CD4-positive, alpha-beta memory T cell (primary cell): ENCODE results near the gene C17orf113. TPM values are rescaled to one million over a fixed set of nuclear protein-coding genes. Genes with fewer than 3 reads are reported as not detected.

Experiments
- CTCF ChIA-PET: fragments of 350-600 bp; sonication (Branson Sonifier 250); formaldehyde crosslinking; loops from one replicate; lab custom pipeline; 2021; ENCODE audit warnings: inconsistent platforms; ENCODE audit not compliant: partially characterized antibody; lab: Charles Lee
- POLR2A ChIA-PET: fragments of 350-600 bp; sonication (Branson Sonifier 250); formaldehyde crosslinking; loops from one replicate; lab custom pipeline; 2021; ENCODE audit not compliant: partially characterized antibody; lab: Charles Lee
- DNase-seq, 5 donors: peaks; one replicate each; pipeline versions ENCODE4 v3.0.0 to v3.0.0-alpha.2; 2020 to 2022; ENCODE audit warnings: mixed read lengths in 1 of 5
- H3K27ac ChIP-seq: one replicate; pipeline ENCODE4 v1.7.0; 2013; ENCODE audit warnings: low read depth, low read length
- H3K27me3 ChIP-seq: 2 replicates; pipeline ENCODE4 v1.7.0; 2013; ENCODE audit warnings: mild to moderate bottlenecking, low read length, moderate library complexity; ENCODE audit not compliant: insufficient read depth
- H3K36me3 ChIP-seq: 2 replicates; pipeline ENCODE4 v1.7.0; 2013; ENCODE audit warnings: mild to moderate bottlenecking, low read length, moderate library complexity; ENCODE audit not compliant: insufficient read depth
- H3K4me1 ChIP-seq: 2 replicates; pipeline ENCODE4 v1.7.0; 2013; ENCODE audit warnings: mild to moderate bottlenecking, low read length, moderate library complexity; ENCODE audit not compliant: insufficient read depth
- H3K4me3 ChIP-seq, 2 donors: one replicate each; pipeline ENCODE4 v1.7.0; 2013; ENCODE audit warnings: low read length in 2 of 2, mild to moderate bottlenecking in 1 of 2
- H3K9me3 ChIP-seq, 2 donors: one replicate each; pipeline ENCODE4 v1.7.0; 2013; ENCODE audit warnings: low read length in 2 of 2, control low read depth in 1 of 2; ENCODE audit not compliant: control insufficient read depth in 1 of 2
- H3K27ac Mint-ChIP-seq, 7 donors: one replicate each; pipeline ENCODE4 v1.8.0; 2020 to 2021; ENCODE audit warnings: mixed read lengths in 7 of 7, mild to moderate bottlenecking in 6 of 7, inconsistent platforms in 3 of 7, moderate library complexity in 3 of 7
- H3K27me3 Mint-ChIP-seq, 2 donors: one replicate each; pipeline ENCODE4 v1.8.0; 2020 to 2021; ENCODE audit warnings: mixed read lengths in 2 of 2
- H3K36me3 Mint-ChIP-seq, 2 donors: one replicate each; pipeline ENCODE4 v1.8.0; 2020 to 2021; ENCODE audit warnings: mixed read lengths in 2 of 2, inconsistent platforms in 1 of 2, mild to moderate bottlenecking in 1 of 2
- H3K4me1 Mint-ChIP-seq, 4 donors: one replicate each; pipeline ENCODE4 v1.8.0; 2020 to 2021; ENCODE audit warnings: mixed read lengths in 4 of 4, mild to moderate bottlenecking in 1 of 4
- H3K4me3 Mint-ChIP-seq, 8 donors: one replicate each; pipeline ENCODE4 v1.8.0; 2020 to 2021; ENCODE audit warnings: mixed read lengths in 8 of 8, mild to moderate bottlenecking in 7 of 8, moderate library complexity in 6 of 8, inconsistent platforms in 3 of 8
- H3K9me3 Mint-ChIP-seq, 8 donors: one replicate each; pipeline ENCODE4 v1.8.0; 2020 to 2021; ENCODE audit warnings: mixed read lengths in 8 of 8, mild to moderate bottlenecking in 5 of 8, inconsistent platforms in 3 of 8, moderate library complexity in 1 of 8
- intact Hi-C: fragments of 100-400 bp; cut with micrococcal nuclease; formaldehyde crosslinking; loops from one replicate; pipeline ENCODE4 v1.15.1; 2023
- polyA plus RNA-seq, 2 donors: library from polyadenylated mRNA; unstranded; fragments of 300-500 nt; fragmentation: Illumina TruSeq; gene quantifications; one replicate each; pipeline ENCODE4 v1.2.3, GENCODE V29; 2021
- total RNA-seq, 2 experiments: library from RNA; stranded (reverse); gene quantifications; one replicate each; pipeline ENCODE4 v1.2.3, GENCODE V29; 2021

Gene C17orf113
- total and polyA plus RNA-seq, 4 experiments from 2014 or later = 0.39 to 0.97 (median 0.64) TPM

- H3K9me3 ChIP-seq = no peaks in the 10 kb centered on the region
- peaks cover 15 to 39% of the 10 kb centered on the region in 2 donors for H3K27me3 Mint-ChIP-seq
- no peaks in the 10 kb centered on the region for H3K27me3 ChIP-seq
- H3K27ac Mint-ChIP-seq = no peak overlapping the region
- DNase-seq = no peak
- H3K27ac ChIP-seq = no peak overlapping the region
- no peak overlapping the region for H3K4me3 ChIP-seq
- peaks cover 6% of the 10 kb centered on the region for H3K4me1 ChIP-seq
- no peaks in the 10 kb centered on the region for H3K36me3 Mint-ChIP-seq
- POLR2A ChIA-PET = no interaction called here
- H3K4me1 Mint-ChIP-seq = peaks cover 5 to 10% (median 7%) of the 10 kb centered on the region in 4 donors
- intact Hi-C loops = no loop called here
- H3K36me3 ChIP-seq = no peaks in the 10 kb centered on the region
- peak overlapping the region in 2 of 8 donors; percentile 13 to 86 for H3K4me3 Mint-ChIP-seq
- peaks cover 0 to under 1% (median 0%) of the 10 kb centered on the region in 8 donors for H3K9me3 Mint-ChIP-seq
- CTCF ChIA-PET = interaction anchor here (1.3 kb wide), 1 partner anchor 27 kb away, joined by 6 read pairs; no protein-coding TSS in a partner anchor
These were observed 2.0 kb upstream of the C17orf113 start for GRCh38 chr17:42052346-42052877.

- peak overlapping the region in 6 of 8 donors; percentile 2 to 86 (median 86) for H3K4me3 Mint-ChIP-seq
- H3K27me3 Mint-ChIP-seq = peaks cover 14 to 39% of the 10 kb centered on the region in 2 donors
- no peak overlapping the region for H3K4me3 ChIP-seq
- peaks cover 0 to 2% (median 0%) of the 10 kb centered on the region in 8 donors for H3K9me3 Mint-ChIP-seq
- no peaks in the 10 kb centered on the region for H3K27me3 ChIP-seq
- no peak overlapping the region for H3K27ac Mint-ChIP-seq
- H3K36me3 Mint-ChIP-seq = no peaks in the 10 kb centered on the region
- H3K9me3 ChIP-seq = no peaks in the 10 kb centered on the region
- no peak overlapping the region for H3K27ac ChIP-seq
- intact Hi-C loops = no loop called here
- no peaks in the 10 kb centered on the region for H3K36me3 ChIP-seq
- ChIA-PET CTCF (interaction anchor here (1.0 to 1.3 kb wide), 4 partner anchors 14 to 89 kb away, joined by 3 to 6 read pairs (median 5); no protein-coding TSS in a partner anchor), POLR2A (interaction anchor here (1.5 kb wide), 1 partner anchor 86 kb away, joined by 5 read pairs; no protein-coding TSS in a partner anchor)
- H3K4me1 ChIP-seq = peaks cover 6% of the 10 kb centered on the region
- peaks cover 5 to 10% (median 7%) of the 10 kb centered on the region in 4 donors for H3K4me1 Mint-ChIP-seq
- no peak for DNase-seq
These were observed 1.2 kb upstream of the C17orf113 start for GRCh38 chr17:42051645-42052044.

GRCh38 chr17:42051013-42051400 is 606 bp upstream of the C17orf113 start:
- H3K4me3 ChIP-seq = peak overlapping the region in 1 of 2 donors; percentile 27
- no peak overlapping the region for H3K27ac ChIP-seq
- peaks cover 6% of the 10 kb centered on the region for H3K4me1 ChIP-seq
- H3K36me3 Mint-ChIP-seq = no peaks in the 10 kb centered on the region
- peaks cover 0 to 2% (median 0%) of the 10 kb centered on the region in 8 donors for H3K9me3 Mint-ChIP-seq
- H3K27me3 ChIP-seq = no peaks in the 10 kb centered on the region
- CTCF ChIA-PET = interaction anchor here (1.0 to 1.3 kb wide), 4 partner anchors 14 to 88 kb away, joined by 3 to 6 read pairs (median 5); no protein-coding TSS in a partner anchor
- H3K9me3 ChIP-seq = no peaks in the 10 kb centered on the region
- H3K4me1 Mint-ChIP-seq = peaks cover 5 to 10% (median 7%) of the 10 kb centered on the region in 4 donors
- peak overlapping the region; percentile 80 to 88 (median 86) for H3K4me3 Mint-ChIP-seq
- peaks cover 13 to 39% of the 10 kb centered on the region in 2 donors for H3K27me3 Mint-ChIP-seq
- H3K27ac Mint-ChIP-seq = peak overlapping the region in 5 of 7 donors; percentile 4 to 83 (median 50)
- H3K36me3 ChIP-seq = no peaks in the 10 kb centered on the region
- POLR2A ChIA-PET = interaction anchor here (1.5 kb wide), 1 partner anchor 85 kb away, joined by 5 read pairs; no protein-coding TSS in a partner anchor
- no peak for DNase-seq
- intact Hi-C loops = no loop called here

DNA sequence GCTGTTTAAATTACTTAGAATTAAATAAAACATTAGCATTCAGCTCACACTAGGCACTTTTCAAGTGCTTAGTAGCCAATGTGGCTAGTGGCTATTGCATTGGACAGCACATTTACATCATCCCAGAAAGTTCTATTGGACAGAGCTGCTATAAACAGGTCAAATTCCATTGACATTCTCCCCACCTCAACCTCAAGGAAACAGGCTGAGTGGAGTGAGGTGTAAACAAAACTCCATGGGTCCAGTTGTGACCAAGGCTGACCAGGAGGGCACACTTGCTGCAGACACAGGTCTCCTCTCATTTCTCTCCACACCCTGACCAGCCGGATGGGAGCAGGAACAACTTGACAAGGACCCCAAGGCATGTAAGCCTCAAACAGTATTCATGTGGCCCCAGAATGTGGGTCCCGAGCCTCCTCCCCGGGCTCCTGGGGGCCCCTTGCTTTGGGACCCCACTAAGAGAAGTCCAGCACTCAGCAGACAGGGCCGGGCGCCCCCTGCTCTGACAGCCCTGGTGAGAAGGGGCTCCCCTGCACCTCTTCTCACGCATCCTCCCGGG is 488 bp downstream of the C17orf113 start:
- peaks cover 0 to 2% (median 0%) of the 10 kb centered on the region in 8 donors for H3K9me3 Mint-ChIP-seq
- H3K27ac Mint-ChIP-seq = peak overlapping the region in 6 of 7 donors; percentile 55 to 82 (median 66)
- Histone ChIP-seq H3K4me3 (no peak overlapping the region), H3K4me1 (peaks cover 6% of the 10 kb centered on the region), H3K27me3 (no peaks in the 10 kb centered on the region), H3K9me3 (no peaks in the 10 kb centered on the region), H3K27ac (no peak overlapping the region), H3K36me3 (no peaks in the 10 kb centered on the region)
- intact Hi-C loops = no loop called here
- peaks cover 5 to 10% (median 7%) of the 10 kb centered on the region in 4 donors for H3K4me1 Mint-ChIP-seq
- peak overlapping the region; percentile 78 to 85 (median 82) for H3K4me3 Mint-ChIP-seq
- ChIA-PET POLR2A (no interaction called here), CTCF (interaction anchor here (0.9 to 3.2 kb wide), 6 partner anchors 9 to 31 kb away, joined by 3 to 12 read pairs (median 3); no protein-coding TSS in a partner anchor)
- H3K36me3 Mint-ChIP-seq = no peaks in the 10 kb centered on the region
- H3K27me3 Mint-ChIP-seq = peaks cover 12 to 31% of the 10 kb centered on the region in 2 donors
- DNase-seq = no peak

- H3K27ac ChIP-seq = no peak overlapping the region
- H3K4me3 ChIP-seq = no peak overlapping the region
- H3K4me1 ChIP-seq = peaks cover 6% of the 10 kb centered on the region
- H3K4me3 Mint-ChIP-seq = no peak overlapping the region
- H3K4me1 Mint-ChIP-seq = peaks cover 5 to 10% (median 7%) of the 10 kb centered on the region in 4 donors
- no peaks in the 10 kb centered on the region for H3K36me3 ChIP-seq
- no peaks in the 10 kb centered on the region for H3K27me3 ChIP-seq
- no peak for DNase-seq
- peaks cover 0 to 19% of the 10 kb centered on the region in 2 donors for H3K27me3 Mint-ChIP-seq
- peaks cover 0 to 2% (median 0%) of the 10 kb centered on the region in 8 donors for H3K9me3 Mint-ChIP-seq
- no peaks in the 10 kb centered on the region for H3K9me3 ChIP-seq
- H3K27ac Mint-ChIP-seq = no peak overlapping the region
- no peaks in the 10 kb centered on the region for H3K36me3 Mint-ChIP-seq
- ChIA-PET CTCF (interaction anchor here (3.2 kb wide), 1 partner anchor 19 kb away, joined by 12 read pairs; no protein-coding TSS in a partner anchor), POLR2A (no interaction called here)
- intact Hi-C loops = no loop called here
These were observed 3.1 kb downstream of the C17orf113 start for GRCh38 chr17:42047343-42047742.

GRCh38 chr17:42045719-42046118 is 4.7 kb downstream of the C17orf113 start:
- intact Hi-C loops = no loop called here
- Mint-ChIP-seq H3K4me3 (no peak overlapping the region), H3K36me3 (no peaks in the 10 kb centered on the region), H3K27me3 (peaks cover 2 to 7% of the 10 kb centered on the region in 2 donors), H3K27ac (peak overlapping the region in 1 of 7 donors; percentile 9), H3K9me3 (peaks cover 0 to 2% (median 0%) of the 10 kb centered on the region in 8 donors), H3K4me1 (peaks cover 1 to 3% (median 2%) of the 10 kb centered on the region in 4 donors)
- no peaks in the 10 kb centered on the region for H3K27me3 ChIP-seq
- ChIA-PET CTCF (interaction anchor here (0.6 to 1.1 kb wide), 2 partner anchors 20 to 38 kb away, joined by 3 read pairs; no protein-coding TSS in a partner anchor), POLR2A (no interaction called here)
- no peaks in the 10 kb centered on the region for H3K36me3 ChIP-seq
- H3K9me3 ChIP-seq = no peaks in the 10 kb centered on the region
- no peak overlapping the region for H3K4me3 ChIP-seq
- no peak overlapping the region for H3K27ac ChIP-seq
- H3K4me1 ChIP-seq = peaks cover under 1% of the 10 kb centered on the region
- DNase-seq = no peak
